GM21447 (cell line): Measurements from ENCODE around the gene TAF4.
"Not testable (repeated sequence)": the region's sequence is repeated elsewhere in the genome, so short reads cannot be mapped to it uniquely, and the experiment has no call there.

Source experiments
- ATAC-seq: cut with Tn5 transposase; IDR thresholded peaks from one replicate; pipeline ENCODE4 v1.9.1; 2021; ENCODE audit not compliant: unreplicated experiment

The TAF4 gene

GRCh38 chr20:62083312-62083711 lies 17.6 kb upstream of the TAF4 start:
- no peak for ATAC-seq

DNA sequence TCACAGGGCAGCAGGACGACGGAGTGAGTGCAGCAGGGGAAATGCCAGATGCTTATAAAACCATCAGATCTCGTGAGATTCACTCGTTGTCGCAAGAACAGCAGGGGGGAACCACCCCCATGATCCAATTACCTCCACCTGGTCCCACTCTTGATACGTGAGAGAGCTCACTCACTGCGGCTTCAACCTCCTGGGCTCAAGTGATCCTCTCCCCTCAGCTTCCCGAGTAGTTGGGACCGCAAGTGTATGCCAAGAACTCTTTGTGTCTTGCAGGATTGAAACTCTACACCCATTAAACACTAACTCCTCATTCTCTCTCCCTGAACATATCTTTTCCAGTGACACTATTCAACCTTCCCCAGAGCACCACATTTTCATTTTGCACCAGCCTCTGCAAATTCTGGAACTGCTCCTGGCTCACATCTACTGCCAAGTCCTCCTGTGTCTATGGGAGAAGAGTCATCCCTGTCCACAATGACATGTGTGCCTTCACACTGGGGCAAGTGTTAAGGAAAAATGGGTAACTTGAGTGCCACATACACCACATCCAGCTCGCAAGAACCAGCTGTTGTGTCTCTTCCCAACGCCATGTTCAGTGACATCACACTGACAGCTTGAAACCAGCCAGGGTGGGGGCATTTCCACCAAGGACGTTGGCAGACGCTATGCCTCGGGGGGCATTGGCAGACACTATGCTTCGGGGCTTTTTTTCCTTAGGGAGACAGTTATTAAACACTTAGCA lies 14.7 kb upstream of the TAF4 start:
- ATAC-seq: no peak

GRCh38 chr20:62079166-62079565 lies 13.5 kb upstream of the TAF4 start:
- no peak for ATAC-seq

DNA sequence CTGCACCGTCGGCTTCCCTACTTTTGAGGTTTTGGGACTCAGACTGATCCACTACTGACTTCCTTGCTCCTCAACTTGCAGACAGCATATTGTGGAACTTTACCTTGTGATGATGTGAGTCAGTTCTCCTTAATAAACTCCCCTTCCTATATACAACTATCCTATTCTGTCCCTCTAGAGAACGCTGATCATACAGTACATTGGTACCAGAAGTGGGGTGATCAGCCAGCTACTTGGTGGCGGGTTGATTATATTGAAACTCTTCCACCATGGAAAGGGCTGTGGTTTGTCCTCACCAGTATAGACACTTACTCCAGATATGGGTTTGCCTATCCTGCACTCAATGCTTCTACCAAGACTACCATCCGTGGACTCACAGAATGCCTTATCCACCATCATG lies 7.6 kb upstream of the TAF4 start:
- ATAC-seq: no peak

DNA sequence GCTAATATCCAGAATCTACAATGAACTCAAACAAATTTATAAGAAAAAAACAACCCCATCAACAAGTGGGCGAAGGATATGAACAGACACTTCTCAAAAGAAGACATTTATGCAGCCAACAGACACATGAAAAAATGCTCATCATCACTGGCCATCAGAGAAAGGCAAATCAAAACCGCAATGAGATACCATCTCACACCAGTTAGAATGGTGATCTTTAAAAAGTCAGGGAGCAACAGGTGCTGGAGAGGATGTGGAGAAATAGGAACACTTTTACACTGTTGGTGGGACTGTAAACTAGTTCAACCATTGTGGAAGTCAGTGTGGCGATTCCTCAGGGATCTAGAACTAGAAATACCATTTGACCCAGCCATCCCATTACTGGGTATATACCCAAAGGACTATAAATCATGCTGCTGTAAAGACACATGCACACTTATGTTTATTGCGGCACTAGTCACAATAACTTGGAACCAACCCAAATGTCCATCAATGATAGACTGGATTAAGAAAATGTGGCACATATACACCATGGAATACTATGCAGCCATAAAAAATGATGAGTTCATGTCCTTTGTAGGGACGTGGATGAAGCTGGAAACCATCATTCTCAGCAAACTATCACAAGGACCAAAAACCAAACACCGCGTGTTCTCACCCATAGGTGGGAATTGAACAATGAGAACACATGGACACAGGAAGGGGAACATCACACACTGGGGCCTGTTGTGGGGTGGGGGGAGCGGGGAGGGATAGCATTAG lies 6.2 kb upstream of the TAF4 start:
- not testable (repeated sequence) for ATAC-seq

DNA sequence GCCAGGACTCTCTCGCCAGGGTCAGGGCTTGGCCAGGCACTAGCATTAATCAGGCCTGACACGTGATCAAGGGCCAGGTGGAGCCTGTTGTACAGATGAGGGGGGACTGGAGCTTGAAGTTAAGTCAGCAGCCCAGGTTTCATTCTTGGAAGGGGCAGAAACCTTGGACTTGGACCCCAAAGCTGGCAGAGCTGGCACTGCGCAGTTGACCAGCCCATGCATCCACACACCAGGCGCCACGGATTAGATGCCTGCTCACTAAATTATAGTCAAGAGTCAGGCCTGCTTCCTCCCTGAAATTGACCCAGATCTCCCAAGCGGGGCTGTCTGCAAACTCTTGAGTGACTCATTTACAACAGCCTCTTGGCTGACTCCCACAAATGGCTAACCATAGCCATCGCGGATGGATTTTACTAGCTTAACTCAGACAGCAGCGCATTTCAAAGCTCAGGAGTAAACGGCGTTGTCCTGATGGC lies 4.1 kb upstream of the TAF4 start:
- no peak for ATAC-seq

DNA sequence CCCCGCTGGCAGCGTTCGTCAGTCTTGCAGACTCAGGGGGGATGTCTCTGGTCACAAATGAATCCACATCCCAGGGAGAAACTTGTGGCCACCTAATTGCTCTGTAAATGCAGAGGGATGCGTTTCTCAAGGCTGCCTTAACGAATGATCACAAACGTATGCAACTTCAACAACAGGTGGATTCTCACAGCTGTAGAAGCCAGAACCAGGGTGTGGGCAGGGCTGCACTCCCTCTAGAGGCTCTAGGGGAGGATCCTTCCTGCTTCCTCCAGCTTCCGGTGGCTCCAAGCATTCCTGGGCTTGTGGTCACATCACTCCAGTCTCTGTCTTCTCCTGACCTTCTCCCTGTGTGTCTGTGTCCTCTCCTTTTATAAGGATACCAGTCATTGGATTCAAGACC lies 3.3 kb upstream of the TAF4 start:
- no peak for ATAC-seq

DNA sequence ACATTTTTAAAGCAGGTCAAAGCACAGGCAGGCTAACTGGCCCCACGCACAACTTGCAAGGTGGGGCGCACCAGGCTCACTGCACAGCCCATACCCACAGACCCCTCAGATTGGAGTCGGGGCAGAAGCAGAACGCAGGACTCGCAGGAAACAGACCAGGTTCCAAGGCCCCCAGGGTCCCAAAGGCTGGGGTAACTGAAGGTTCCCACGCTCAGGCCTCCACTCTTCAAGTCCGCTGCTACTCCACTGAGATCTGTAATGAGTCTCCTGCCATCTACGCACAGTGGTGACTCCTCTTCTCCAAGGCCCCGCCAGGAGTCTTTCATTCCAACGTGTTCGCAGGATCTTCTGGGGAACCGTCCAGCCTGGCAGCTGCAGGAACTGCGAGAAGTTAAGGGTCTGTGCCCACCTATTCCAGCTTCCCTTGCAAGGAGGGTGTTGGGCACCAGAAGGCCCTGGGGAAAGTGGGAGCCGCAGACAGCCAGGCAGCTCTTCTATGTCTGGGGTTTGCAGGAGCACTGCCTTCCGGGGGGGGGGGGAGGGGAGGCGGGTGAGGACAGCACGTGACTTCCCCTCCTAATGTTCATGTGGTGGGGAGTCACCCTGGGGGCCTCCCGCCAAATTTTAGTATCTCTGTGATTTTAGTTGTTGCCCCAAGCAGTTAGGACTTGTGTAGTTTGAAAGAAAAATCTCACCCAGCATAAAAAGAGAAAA lies 2.0 kb upstream of the TAF4 start:
- ATAC-seq: no peak

- ATAC-seq: no peak
Observed at GRCh38 chr20:62066983-62067433, 1.3 kb upstream of the TAF4 start.

DNA sequence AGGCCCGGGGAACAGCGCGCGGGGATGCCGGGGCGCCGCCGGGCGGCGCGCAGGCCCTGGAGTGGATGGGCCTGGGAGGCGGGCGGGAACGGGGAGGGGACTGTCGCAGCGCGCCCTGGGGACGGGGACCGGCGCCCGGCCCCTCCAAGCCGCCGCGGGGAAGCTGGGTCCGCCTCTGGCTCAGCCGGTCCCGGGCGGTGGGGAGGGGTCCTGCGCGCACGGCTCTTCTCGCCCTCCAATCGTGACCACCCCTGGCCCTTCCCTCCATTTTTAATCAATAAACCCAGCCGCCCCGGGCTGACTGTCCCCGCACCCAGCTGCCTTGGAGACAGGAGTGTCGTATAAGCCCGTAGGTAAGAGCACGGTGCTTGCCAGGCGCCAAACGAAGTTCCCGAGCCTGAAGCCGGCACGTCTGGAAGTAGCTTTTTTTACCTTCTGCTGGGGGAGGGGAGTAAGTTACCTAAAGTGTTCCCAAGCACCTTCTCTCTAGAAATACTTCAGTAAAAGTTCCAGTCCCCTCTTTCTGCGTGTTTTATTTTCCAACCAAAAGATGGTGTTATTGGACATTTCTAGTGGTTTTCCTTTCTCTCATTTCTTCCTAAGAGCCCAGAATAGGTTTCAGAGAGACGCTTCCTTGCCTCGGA lies 780 bp upstream of the TAF4 start:
- ATAC-seq: peak; percentile 29

GRCh38 chr20:62064770-62065673 lies 659 bp downstream of the TAF4 start:
- ATAC-seq: peak; percentile 27

DNA sequence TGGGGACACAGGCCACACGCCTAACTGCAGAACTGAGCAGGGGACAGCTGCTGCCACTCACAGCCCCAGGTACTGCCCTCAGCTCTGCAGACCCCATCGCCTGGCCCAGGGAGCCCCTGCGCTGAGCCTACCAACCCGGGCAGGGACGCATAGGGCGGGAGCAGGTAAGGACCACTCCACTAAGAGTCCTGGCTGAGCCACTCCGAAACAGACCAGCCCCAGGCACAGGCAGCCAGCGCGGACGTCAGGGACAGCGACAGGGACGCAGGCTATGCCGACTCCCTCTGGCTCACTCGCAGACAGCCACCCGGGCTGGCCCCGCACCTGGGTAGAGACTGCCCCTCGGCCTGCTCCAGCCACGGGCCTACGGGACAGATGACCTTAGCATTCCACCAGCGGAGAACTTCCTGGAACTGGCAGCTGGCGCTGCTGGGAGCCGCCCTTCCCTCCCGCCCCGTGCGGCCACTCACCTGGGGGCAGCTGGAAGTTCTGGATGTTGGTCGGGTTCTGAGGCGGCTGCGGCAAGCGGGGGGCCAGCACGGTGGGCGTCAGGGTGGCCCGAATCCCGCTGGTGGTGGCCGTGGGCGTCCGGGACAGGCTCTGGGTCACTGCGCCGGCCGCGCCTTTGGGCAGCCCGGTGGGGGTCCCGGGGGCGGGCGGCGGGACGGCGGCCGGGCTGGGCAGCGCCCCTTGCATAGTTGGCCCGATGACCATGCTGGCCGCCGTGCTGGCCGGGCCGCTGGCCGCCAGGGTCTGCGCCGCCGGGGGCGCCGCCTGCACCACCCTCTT lies 1.5 kb downstream of the TAF4 start:
- ATAC-seq: no peak

- no peak for ATAC-seq
Observed at GRCh38 chr20:62063315-62063980, 2.2 kb downstream of the TAF4 start.

GRCh38 chr20:62062661-62063314 lies 2.9 kb downstream of the TAF4 start:
- ATAC-seq: no peak

DNA sequence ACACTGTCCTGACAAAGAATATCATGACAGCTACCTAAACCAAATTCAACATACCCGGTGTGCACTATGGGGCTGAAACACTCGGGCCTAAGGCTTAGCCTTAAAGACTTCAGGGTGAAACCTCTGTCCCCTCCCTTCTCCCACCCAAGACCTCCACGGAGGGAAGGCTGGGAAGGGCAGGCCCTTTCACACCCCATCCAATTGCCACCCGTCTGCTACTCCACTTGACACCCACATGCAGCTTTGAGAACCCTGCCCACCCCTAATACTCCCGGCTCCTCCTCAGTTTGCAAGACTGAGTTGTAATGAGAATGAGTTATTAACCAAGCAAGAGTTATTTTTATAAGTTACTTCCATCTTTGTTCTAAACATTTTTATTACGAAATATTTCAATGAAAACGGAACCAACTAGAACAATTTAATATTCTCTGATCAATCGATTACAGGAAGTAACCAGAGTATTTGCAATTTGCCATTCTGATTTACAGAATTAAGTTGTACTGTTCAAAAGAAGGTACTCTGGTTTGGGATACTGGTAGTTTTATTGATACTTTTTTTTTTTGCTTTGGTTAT lies 3.7 kb downstream of the TAF4 start:
- ATAC-seq: no peak

DNA sequence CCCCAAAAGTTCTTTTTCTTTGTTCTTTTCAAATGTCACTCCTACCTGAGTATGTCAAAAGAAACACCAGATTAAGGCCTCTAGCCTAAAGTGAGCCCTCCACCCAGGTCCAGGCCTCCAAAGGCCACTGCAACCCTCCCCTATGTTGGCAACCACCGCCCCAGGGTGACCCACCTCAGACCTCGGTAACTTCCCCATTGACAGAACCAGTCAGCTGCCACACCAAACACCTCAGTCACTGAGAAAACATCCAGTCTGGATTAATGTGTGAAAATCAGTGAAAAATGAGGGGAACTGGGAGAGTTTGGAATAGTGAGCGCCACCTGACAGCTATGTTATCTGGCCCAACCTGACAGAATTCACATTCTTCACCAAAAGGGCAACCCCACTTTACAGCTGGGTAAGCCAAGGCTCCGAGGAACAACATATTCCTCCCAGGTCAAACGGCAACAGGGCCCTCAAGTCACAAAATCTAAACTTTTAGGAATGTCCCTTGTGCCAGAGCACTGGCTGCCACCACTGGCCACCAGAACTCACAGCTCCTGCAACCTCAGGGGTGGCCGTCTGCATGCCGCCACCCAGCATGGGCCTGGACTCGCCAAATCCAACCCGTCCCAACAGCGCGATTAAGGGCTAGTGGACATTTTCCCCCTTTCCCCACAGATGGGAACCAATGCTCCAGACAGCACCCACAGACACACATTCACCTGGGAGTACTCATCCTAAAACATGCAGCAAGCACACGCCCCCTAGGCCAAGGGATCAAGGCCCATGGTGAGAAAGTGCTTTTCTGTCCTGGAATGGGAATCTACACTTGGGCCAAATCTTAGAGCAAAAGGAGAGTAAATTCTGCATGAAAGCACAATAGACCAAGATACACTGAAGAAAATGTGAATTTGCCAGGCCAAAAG lies 4.8 kb downstream of the TAF4 start:
- ATAC-seq: no peak
